ENCODE data around the gene CCDC88B. TPM values are rescaled to one million over a fixed set of nuclear protein-coding genes. Genes with fewer than 3 reads are reported as not detected.

CCDC88B gene
- total RNA-seq, 2 experiments from 2014 or later, result 107 to 112 TPM

- Histone ChIP-seq H3K27ac (ENCODE audit: low read depth in 1 of 2, low read length in 2 of 2) (no peak overlapping the region), H3K9me3 (ENCODE audit: control insufficient read depth in 1 of 2, insufficient read depth in 1 of 2, low read length in 2 of 2) (no peaks in the 10 kb centered on the region), H3K4me3 (ENCODE audit: low read length) (no peak overlapping the region), H3K4me1 (ENCODE audit: insufficient read depth, low read length) (peaks cover 38% of the 10 kb centered on the region), H3K36me3 (ENCODE audit: insufficient read depth, low read length) (peaks cover 39% of the 10 kb centered on the region), H3K27me3 (ENCODE audit: control insufficient read depth in 1 of 2, insufficient read depth in 2 of 2, low read length in 2 of 2) (no peaks in the 10 kb centered on the region)
- Mint-ChIP-seq H3K4me1 (ENCODE audit: low read depth) (peaks cover 25% of the 10 kb centered on the region), H3K27me3 (no peaks in the 10 kb centered on the region), H3K4me3 (peak overlapping the region; percentile 74), H3K36me3 (ENCODE audit: low read depth) (peaks cover 18% of the 10 kb centered on the region), H3K27ac (no peak overlapping the region), H3K9me3 (no peaks in the 10 kb centered on the region)
- ChIA-PET POLR2A (interaction anchor here (6.3 kb wide), 1 partner anchor 39 kb away, joined by 45 read pairs; the partner anchor contains the start of genes PRDX5 and TRMT112), CTCF (interaction anchor here (1.3 kb wide), 1 partner anchor 52 kb away, joined by 3 read pairs; no protein-coding TSS in a partner anchor)
- TF ChIP-seq CTCF (IDR thresholded peaks at IDR 0.05), result no peak
- peak in 4 of 14 experiments; percentile 25 to 67 (median 38) for DNase-seq
- intact Hi-C loops (cut with DNase I, micrococcal nuclease), result loop anchor here in 1 of 2 experiments (5.0 kb wide), 1 partner anchor 39 kb away; the partner anchor contains the start of genes PRDX5 and TRMT112
- ATAC-seq (ENCODE audit: poor library complexity), result no peak
Measured at GRCh38 chr11:64356498-64357411, 16.8 kb downstream of the CCDC88B start.

- H3K4me1 ChIP-seq (ENCODE audit: insufficient read depth, low read length), result peaks cover 38% of the 10 kb centered on the region
- H3K27ac Mint-ChIP-seq, result no peak overlapping the region
- no peaks in the 10 kb centered on the region for H3K9me3 Mint-ChIP-seq
- no peak overlapping the region for H3K4me3 ChIP-seq (ENCODE audit: low read length)
- H3K27ac ChIP-seq (ENCODE audit: low read depth in 1 of 2, low read length in 2 of 2), result no peak overlapping the region
- ChIA-PET CTCF (interaction anchor here (1.3 kb wide), 1 partner anchor 53 kb away, joined by 3 read pairs; no protein-coding TSS in a partner anchor), POLR2A (interaction anchor here (6.3 kb wide), 1 partner anchor 40 kb away, joined by 45 read pairs; the partner anchor contains the start of genes PRDX5 and TRMT112)
- no peak for TF ChIP-seq CTCF (IDR thresholded peaks at IDR 0.05)
- H3K9me3 ChIP-seq (ENCODE audit: control insufficient read depth in 1 of 2, insufficient read depth in 1 of 2, low read length in 2 of 2), result no peaks in the 10 kb centered on the region
- no peaks in the 10 kb centered on the region for H3K27me3 ChIP-seq (ENCODE audit: control insufficient read depth in 1 of 2, insufficient read depth in 2 of 2, low read length in 2 of 2)
- DNase-seq (no peak), ATAC-seq (ENCODE audit: poor library complexity) (no peak)
- peaks cover 25% of the 10 kb centered on the region for H3K4me1 Mint-ChIP-seq (ENCODE audit: low read depth)
- no peaks in the 10 kb centered on the region for H3K27me3 Mint-ChIP-seq
- H3K36me3 ChIP-seq (ENCODE audit: insufficient read depth, low read length), result peaks cover 44% of the 10 kb centered on the region
- intact Hi-C loops (cut with DNase I, micrococcal nuclease), result loop anchor here in 1 of 2 experiments (5.0 kb wide), 1 partner anchor 40 kb away; the partner anchor contains the start of genes PRDX5 and TRMT112
- no peak overlapping the region for H3K4me3 Mint-ChIP-seq
- H3K36me3 Mint-ChIP-seq (ENCODE audit: low read depth), result peaks cover 25% of the 10 kb centered on the region
Measured at GRCh38 chr11:64357446-64357845, 17.4 kb downstream of the CCDC88B start.

- Mint-ChIP-seq H3K27me3 (no peaks in the 10 kb centered on the region), H3K4me1 (ENCODE audit: low read depth) (peaks cover 25% of the 10 kb centered on the region), H3K9me3 (no peaks in the 10 kb centered on the region), H3K4me3 (peak overlapping the region; percentile 69), H3K36me3 (ENCODE audit: low read depth) (peaks cover 31% of the 10 kb centered on the region), H3K27ac (no peak overlapping the region)
- intact Hi-C loops (cut with DNase I, micrococcal nuclease), result loop anchor here in 1 of 2 experiments (5.0 kb wide), 1 partner anchor 41 kb away; the partner anchor contains the start of genes PRDX5 and TRMT112
- H3K36me3 ChIP-seq (ENCODE audit: insufficient read depth, low read length), result peaks cover 43% of the 10 kb centered on the region
- H3K27ac ChIP-seq (ENCODE audit: low read depth in 1 of 2, low read length in 2 of 2), result no peak overlapping the region
- no peak for TF ChIP-seq CTCF (IDR thresholded peaks at IDR 0.05)
- H3K27me3 ChIP-seq (ENCODE audit: control insufficient read depth in 1 of 2, insufficient read depth in 2 of 2, low read length in 2 of 2), result no peaks in the 10 kb centered on the region
- ATAC-seq (ENCODE audit: poor library complexity) (no peak), DNase-seq (peak in 8 of 14 experiments; percentile 25 to 63 (median 50))
- peak overlapping the region; percentile 57 for H3K4me3 ChIP-seq (ENCODE audit: low read length)
- CTCF ChIA-PET, result no interaction called here
- POLR2A ChIA-PET, result interaction anchor here (6.3 kb wide), 1 partner anchor 40 kb away, joined by 45 read pairs; the partner anchor contains the start of genes PRDX5 and TRMT112
- peaks cover 38% of the 10 kb centered on the region for H3K4me1 ChIP-seq (ENCODE audit: insufficient read depth, low read length)
- no peaks in the 10 kb centered on the region for H3K9me3 ChIP-seq (ENCODE audit: control insufficient read depth in 1 of 2, insufficient read depth in 1 of 2, low read length in 2 of 2)
Measured at GRCh38 chr11:64357904-64358535, 18.0 kb downstream of the CCDC88B start.
